Upper lobe of left lung (tissue), 6 donors: ENCODE results near the gene EHMT1. TPM values are rescaled to one million over a fixed set of nuclear protein-coding genes. Genes with fewer than 3 reads are reported as not detected.
A peak's percentile ranks its signal among the peaks of the same experiment; 100 is the strongest.
"Not testable (repeated sequence)": the region's sequence is repeated elsewhere in the genome, so short reads cannot be mapped to it uniquely, and the experiment has no call there.

Experiments used
- ATAC-seq, 2 donors: fragments of 200-7000 bp; cut with Tn5 transposase; one replicate each; pipeline ENCODE4 v1.9.1; 2022; ENCODE audit warnings: mild to moderate bottlenecking in 2 of 2, moderate library complexity in 2 of 2; ENCODE audit not compliant: low FRiP score in 2 of 2
- DNase-seq, 2 donors: peaks; one replicate each; pipeline ENCODE4 v3.0.0-alpha.2; 2019 to 2020
- H3K27ac ChIP-seq, 4 donors: fragments of 200-600 bp; sonication (generic); one replicate each; pipeline ENCODE4 v1.5.1; 2016 to 2019
- H3K27me3 ChIP-seq, 4 donors: fragments of 200-600 bp; sonication (generic); one replicate each; pipeline ENCODE4 v1.5.1; 2017 to 2019
- H3K36me3 ChIP-seq, 4 donors: fragments of 200-600 bp; sonication (generic); one replicate each; pipeline ENCODE4 v1.5.1; 2016 to 2019
- H3K4me1 ChIP-seq, 4 donors: fragments of 200-600 bp; sonication (generic); one replicate each; pipeline ENCODE4 v1.5.1; 2018 to 2019
- H3K4me3 ChIP-seq, 4 donors: fragments of 200-600 bp; sonication (generic); one replicate each; pipeline ENCODE4 v1.5.1; 2017 to 2019; ENCODE audit warnings: mild to moderate bottlenecking in 2 of 4, moderate library complexity in 1 of 4
- H3K9me3 ChIP-seq, 4 donors: fragments of 200-600 bp; sonication (generic); one replicate each; pipeline ENCODE4 v1.5.1; 2018 to 2019
- CTCF ChIP-seq, 6 experiments: fragments of 450-650 bp in 4 of 6; fragments of 200-600 bp in 2 of 6; sonication (generic) in 2 of 6; IDR thresholded peaks; one replicate each; pipeline ENCODE4 v1.5.1; 2016 to 2019; ENCODE audit warnings: antibody characterized with exemption in 6 of 6
- EP300 ChIP-seq, 4 donors: sonication (generic); formaldehyde crosslinking; IDR thresholded peaks; one replicate each; pipeline ENCODE4 v1.5.1; 2017; ENCODE audit warnings: antibody characterized with exemption in 4 of 4, control low read depth in 2 of 4
- POLR2A ChIP-seq, 4 donors: fragments of 450-650 bp; IDR thresholded peaks; one replicate each; pipeline ENCODE4 v1.5.1; 2016 to 2017; ENCODE audit warnings: antibody characterized with exemption in 4 of 4, mild to moderate bottlenecking in 2 of 4
- POLR2AphosphoS5 ChIP-seq, 2 donors: sonication (generic); formaldehyde crosslinking; IDR thresholded peaks; one replicate each; pipeline ENCODE4 v1.5.1; 2017; ENCODE audit warnings: antibody characterized with exemption in 2 of 2
- WGBS, 2 donors: methylation state at CpG; one replicate each; pipeline ENCODE4 v1.1.5; 2017 to 2018; 5-methylcytosine and 5-hydroxymethylcytosine counted together
- total RNA-seq, 6 donors: library from RNA; depleted of rRNA in 4 of 6; stranded (reverse); fragments of >200 nt in 4 of 6; gene quantifications; one replicate each; pipeline versions ENCODE4 v1.1.0 to v1.2.1, GENCODE V29; 2016 to 2021
- donor health status: DM: no; HTN: no; CAD: no; lungs with moderate emphysema.
- donor health status: DM: no; HTN: yes; CAD: no; lungs with severe emphysema.

Gene EHMT1
- total RNA-seq, 6 donors from 2014 or later, result 68.0 to 183 (median 83.6) TPM

GRCh38 chr9:137723783-137724445, 105.1 kb downstream of the EHMT1 start:
- Histone ChIP-seq H3K4me1 (peaks cover 4 to 18% (median 12%) of the 10 kb centered on the region in 4 donors), H3K9me3 (no peaks in the 10 kb centered on the region), H3K4me3 (no peak overlapping the region), H3K27ac (peak overlapping the region in 1 of 4 donors; percentile 65), H3K36me3 (peaks cover 2 to 31% (median 27%) of the 10 kb centered on the region in 4 donors), H3K27me3 (no peaks in the 10 kb centered on the region)
- DNase-seq (peak; percentile 54 to 76), ATAC-seq (peak in 1 of 2 donors; percentile 76)
- TF ChIP-seq EP300 (IDR thresholded peaks at IDR 0.05) (no peak), CTCF (IDR thresholded peaks at IDR 0.05) (no peak), POLR2AphosphoS5 (IDR thresholded peaks at IDR 0.05) (no peak), POLR2A (IDR thresholded peaks at IDR 0.05) (no peak)
- WGBS, 2 donors, result 81 to 84% methylated on average over 10 to 14 of the region's 15 CpGs

GRCh38 chr9:137724818-137725240, 106.0 kb downstream of the EHMT1 start:
- peak in 1 of 2 donors; percentile 46 for DNase-seq
- H3K27me3 ChIP-seq, result no peaks in the 10 kb centered on the region
- 92 to 93% methylated on average over 24 of the region's 24 CpGs for WGBS, 2 donors
- no peak for ATAC-seq
- peaks cover 2 to 34% (median 28%) of the 10 kb centered on the region in 4 donors for H3K36me3 ChIP-seq
- H3K27ac ChIP-seq, result no peak overlapping the region
- peaks cover 4 to 18% (median 12%) of the 10 kb centered on the region in 4 donors for H3K4me1 ChIP-seq
- TF ChIP-seq EP300 (IDR thresholded peaks at IDR 0.05) (no peak), POLR2A (IDR thresholded peaks at IDR 0.05) (no peak), CTCF (IDR thresholded peaks at IDR 0.05) (no peak), POLR2AphosphoS5 (IDR thresholded peaks at IDR 0.05) (no peak)
- H3K9me3 ChIP-seq, result no peaks in the 10 kb centered on the region
- no peak overlapping the region for H3K4me3 ChIP-seq

GRCh38 chr9:137725598-137725997, 106.8 kb downstream of the EHMT1 start:
- ATAC-seq (no peak), DNase-seq (no peak)
- no peak overlapping the region for H3K27ac ChIP-seq
- no peaks in the 10 kb centered on the region for H3K9me3 ChIP-seq
- WGBS, 2 donors, result 95 to 96% methylated on average over 10 of the region's 10 CpGs
- no peak overlapping the region for H3K4me3 ChIP-seq
- TF ChIP-seq POLR2A (IDR thresholded peaks at IDR 0.05) (no peak), POLR2AphosphoS5 (IDR thresholded peaks at IDR 0.05) (no peak), EP300 (IDR thresholded peaks at IDR 0.05) (no peak), CTCF (IDR thresholded peaks at IDR 0.05) (no peak)
- H3K27me3 ChIP-seq, result no peaks in the 10 kb centered on the region
- H3K4me1 ChIP-seq, result peaks cover 4 to 18% (median 12%) of the 10 kb centered on the region in 4 donors
- peaks cover 2 to 36% (median 25%) of the 10 kb centered on the region in 4 donors for H3K36me3 ChIP-seq

GRCh38 chr9:137726336-137726735, 107.5 kb downstream of the EHMT1 start:
- Histone ChIP-seq H3K4me1 (peaks cover 4 to 18% (median 12%) of the 10 kb centered on the region in 4 donors), H3K36me3 (peaks cover 2 to 35% (median 24%) of the 10 kb centered on the region in 4 donors)
- not testable (repeated sequence) for H3K9me3 ChIP-seq, H3K4me3 ChIP-seq, ATAC-seq, H3K27me3 ChIP-seq, DNase-seq, H3K27ac ChIP-seq
- WGBS, 2 donors, result 93 to 96% methylated on average over 9 of the region's 19 CpGs

- Histone ChIP-seq H3K4me1 (peaks cover 4 to 18% (median 12%) of the 10 kb centered on the region in 4 donors), H3K36me3 (peaks cover 2 to 40% (median 27%) of the 10 kb centered on the region in 4 donors), H3K27me3 (no peaks in the 10 kb centered on the region), H3K9me3 (no peaks in the 10 kb centered on the region), H3K27ac (no peak overlapping the region), H3K4me3 (no peak overlapping the region)
- no peak for ATAC-seq
- no peak for TF ChIP-seq EP300 (IDR thresholded peaks at IDR 0.05)
- no peak for TF ChIP-seq POLR2AphosphoS5 (IDR thresholded peaks at IDR 0.05)
- TF ChIP-seq CTCF (IDR thresholded peaks at IDR 0.05), result no peak
- no peak for TF ChIP-seq POLR2A (IDR thresholded peaks at IDR 0.05)
- 97 to 98% methylated on average over 2 of the region's 2 CpGs for WGBS, 2 donors
- DNase-seq, result no peak
Observed at GRCh38 chr9:137726764-137727163, 108.0 kb downstream of the EHMT1 start.
